NOMO-1 treated with DMSO at 0.1 percent for 48 hours (cell line): Measurements from ENCODE around the gene ADH4.
"Not testable (repeated sequence)": the region's sequence is repeated elsewhere in the genome, so short reads cannot be mapped to it uniquely, and the experiment has no call there.

Source experiments
- DNase-seq: peaks from one replicate; lab custom pipeline; 2025; ENCODE audit not compliant: unreplicated experiment; lab: John Stamatoyannopoulos, UW

Gene ADH4

DNA sequence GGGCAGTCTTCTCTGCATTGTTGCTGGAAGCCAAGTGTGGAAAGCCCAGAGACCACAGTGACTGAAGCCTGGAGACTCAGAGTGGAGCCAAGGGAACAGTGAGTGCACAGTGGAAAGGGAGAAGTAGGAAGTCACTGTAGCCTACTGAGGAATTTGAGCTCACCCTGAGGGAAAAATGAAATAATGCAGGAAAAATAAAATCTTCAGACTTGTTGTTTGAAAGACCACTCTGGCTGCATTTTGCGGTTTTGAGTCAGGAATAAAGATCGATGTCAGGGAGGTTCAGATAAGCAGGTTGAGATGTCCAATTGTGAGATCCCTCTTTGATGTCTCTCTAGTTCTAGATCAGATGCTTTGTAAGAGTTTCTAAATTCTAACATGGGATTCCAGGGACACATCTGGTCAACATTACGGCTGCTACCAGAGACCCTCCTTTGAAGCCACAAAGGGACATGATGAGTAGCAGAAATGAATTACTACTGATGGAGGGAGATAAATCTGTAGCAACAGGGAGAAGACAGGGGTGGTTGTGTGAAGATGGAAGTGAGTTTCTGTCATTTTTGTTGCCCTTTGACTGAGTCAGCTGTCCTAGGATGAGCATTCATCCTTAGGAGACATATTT is 8.4 kb downstream of the ADH4 start:
- no peak for DNase-seq

- DNase-seq = no peak
Observed at GRCh38 chr4:99134586-99134985, 9.5 kb downstream of the ADH4 start.

DNA sequence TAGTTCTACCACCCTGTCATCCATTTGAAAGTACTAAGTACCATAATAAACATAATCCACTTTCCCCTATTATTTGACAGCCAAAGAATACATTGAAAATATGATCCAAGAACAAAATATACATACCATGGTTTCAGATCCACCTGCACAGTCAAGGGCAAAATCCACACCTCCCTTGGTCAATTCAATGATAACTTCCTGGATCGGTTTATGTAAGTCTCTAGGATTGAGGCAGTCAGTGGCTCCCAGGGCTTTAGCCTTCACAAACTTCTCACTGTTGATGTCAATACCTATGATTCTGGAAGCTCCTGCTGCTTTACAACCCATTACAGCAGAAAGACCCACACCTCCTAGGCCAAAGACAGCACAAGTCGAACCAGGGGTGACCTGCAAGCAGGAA is 12.7 kb downstream of the ADH4 start:
- no peak for DNase-seq

DNA sequence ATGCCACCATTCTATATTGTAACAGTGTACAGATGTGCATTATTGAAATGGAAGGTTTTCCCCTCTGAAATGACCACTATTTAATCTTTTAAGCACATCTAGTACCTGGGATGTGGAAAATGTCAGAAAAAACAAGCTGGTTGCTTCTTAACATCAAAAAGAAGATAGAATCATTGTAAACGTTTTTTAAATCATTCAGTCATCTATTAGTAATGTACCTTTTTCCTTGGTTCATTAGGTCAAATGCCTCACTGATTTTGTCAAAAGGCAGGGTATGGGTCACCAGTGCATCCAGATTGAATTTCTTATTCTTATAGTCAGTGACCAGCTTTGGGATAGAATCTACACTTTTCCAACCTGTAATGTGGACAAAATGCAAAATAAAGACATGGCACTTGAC is 17.7 kb downstream of the ADH4 start:
- no peak for DNase-seq

DNA sequence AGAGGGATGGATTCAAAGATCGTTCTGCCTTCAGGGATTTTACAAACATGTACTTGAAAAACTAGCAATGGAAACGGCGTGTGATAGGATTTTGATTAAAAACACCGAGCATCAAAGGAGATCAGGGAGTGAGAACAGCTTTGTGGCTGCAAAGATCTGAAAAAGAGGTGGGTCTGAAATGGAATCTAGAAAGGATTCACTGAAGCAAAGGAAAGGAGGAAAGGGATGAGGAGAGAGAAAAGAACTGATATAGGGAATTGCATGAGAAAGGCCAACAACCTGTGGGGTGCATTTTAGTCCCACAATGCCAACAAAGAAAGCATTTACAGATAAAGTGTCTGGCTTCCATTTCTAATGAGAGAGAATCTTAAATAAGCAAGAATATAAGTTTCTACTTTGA is 23.1 kb downstream of the ADH4 start:
- no peak for DNase-seq

- DNase-seq = no peak
Observed at GRCh38 chr4:99120501-99120900, 23.6 kb downstream of the ADH4 start.

GRCh38 chr4:99117876-99118693 is 26.0 kb downstream of the ADH4 start:
- no peak for DNase-seq

- not testable (repeated sequence) for DNase-seq
Observed at GRCh38 chr4:99117122-99117841, 26.8 kb downstream of the ADH4 start.

DNA sequence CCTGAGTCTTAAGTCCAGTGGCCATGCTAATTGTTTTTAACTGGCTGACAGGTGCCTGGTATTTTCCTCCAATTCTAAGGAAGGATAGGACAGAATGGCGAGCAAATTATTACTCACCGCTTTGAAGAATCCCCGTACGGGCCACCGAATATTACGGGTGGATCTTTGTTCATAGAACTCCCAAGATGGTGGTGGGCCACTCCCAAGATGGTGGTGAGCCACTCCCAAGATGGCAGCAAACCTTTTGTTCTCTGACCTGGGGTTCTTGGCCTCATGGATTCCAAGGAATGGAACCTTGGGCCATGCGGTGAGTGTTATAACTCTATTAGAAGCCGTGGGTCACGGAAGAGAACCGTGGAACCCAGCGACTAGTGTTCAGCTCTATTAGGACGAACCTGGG is 34.8 kb downstream of the ADH4 start:
- not testable (repeated sequence) for DNase-seq

GRCh38 chr4:99104153-99104552 is 39.9 kb downstream of the ADH4 start:
- no peak for DNase-seq

GRCh38 chr4:99103166-99103565 is 40.9 kb downstream of the ADH4 start:
- no peak for DNase-seq

DNA sequence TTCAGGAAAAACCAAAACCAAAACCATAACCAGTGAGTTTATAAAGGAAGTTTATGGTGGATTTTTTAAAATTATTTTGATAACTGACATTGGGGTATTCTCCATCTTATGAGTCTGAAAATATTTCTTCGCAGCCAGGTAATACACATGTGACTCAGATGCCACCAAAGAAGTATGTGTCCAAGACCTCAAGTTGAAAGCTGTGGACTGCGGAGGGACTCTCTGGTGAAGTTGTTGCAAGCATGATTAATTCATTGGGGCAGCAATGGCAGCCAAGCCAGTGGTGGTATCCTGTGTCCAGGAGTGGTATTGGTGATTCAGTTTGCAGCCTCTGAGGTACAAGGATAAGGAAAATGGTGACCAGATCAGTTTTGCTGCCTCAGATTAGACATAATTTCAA is 41.5 kb downstream of the ADH4 start:
- no peak for DNase-seq

DNA sequence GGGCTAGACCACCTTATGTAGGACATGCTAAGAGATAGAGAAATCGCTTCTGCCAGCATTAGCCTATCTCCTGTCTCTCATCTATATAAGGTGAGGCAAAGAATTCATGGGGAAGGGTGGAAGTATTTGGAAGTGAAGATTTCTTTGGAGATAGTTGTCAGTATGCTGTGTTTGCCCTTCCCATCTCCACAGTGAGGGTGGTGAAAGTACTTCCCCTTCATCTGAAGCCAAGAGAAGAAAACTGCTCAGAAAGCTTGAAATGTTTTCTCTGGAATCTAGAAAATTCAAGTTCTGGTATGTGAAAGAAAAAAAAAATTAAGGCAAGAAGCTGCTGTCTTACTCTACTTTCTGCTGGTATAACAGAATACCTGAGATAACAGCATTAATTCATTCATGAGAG is 43.2 kb downstream of the ADH4 start:
- no peak for DNase-seq

DNA sequence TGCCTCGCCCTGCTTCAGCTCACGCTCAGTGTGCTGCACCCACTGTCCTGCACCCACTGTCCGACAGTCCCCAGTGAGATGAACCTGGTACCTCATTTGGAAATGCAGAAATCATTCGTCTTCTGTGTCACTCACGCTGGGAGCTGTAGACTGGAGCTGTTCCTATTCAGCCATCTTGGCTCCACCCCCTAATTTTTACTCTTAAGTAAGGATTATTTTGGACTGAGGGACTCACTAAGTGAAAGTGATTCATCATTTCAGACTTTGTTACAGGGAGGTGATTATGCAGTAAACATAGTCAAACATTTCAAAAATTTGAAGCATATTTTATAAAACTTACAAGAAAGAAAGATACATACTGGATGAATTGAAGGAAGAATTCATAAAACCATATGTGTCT is 44.3 kb downstream of the ADH4 start:
- not testable (repeated sequence) for DNase-seq

- no peak for DNase-seq
Observed at GRCh38 chr4:99099311-99099710, 44.8 kb downstream of the ADH4 start.

- DNase-seq = not testable (repeated sequence)
Observed at GRCh38 chr4:99091841-99092240, 52.3 kb downstream of the ADH4 start.

DNA sequence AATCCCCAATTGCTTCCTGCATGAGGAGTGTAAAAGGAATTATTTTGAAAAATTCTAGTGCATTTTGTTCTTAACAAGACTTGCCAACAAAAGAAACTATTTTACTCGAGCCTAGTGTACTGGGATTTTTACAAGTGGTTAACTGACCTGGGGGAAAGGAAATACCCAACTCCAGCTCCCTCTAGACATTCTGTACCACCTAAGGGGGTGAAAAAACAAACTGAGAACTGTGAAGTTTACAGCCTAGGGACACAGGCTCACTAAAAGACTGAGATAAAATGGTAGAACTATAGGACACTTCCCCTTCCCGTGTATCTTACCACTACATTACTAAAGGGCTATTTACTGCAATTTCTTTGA is 52.9 kb downstream of the ADH4 start:
- DNase-seq = no peak

- DNase-seq = no peak
Observed at GRCh38 chr4:99090481-99091215, 53.4 kb downstream of the ADH4 start.

DNA sequence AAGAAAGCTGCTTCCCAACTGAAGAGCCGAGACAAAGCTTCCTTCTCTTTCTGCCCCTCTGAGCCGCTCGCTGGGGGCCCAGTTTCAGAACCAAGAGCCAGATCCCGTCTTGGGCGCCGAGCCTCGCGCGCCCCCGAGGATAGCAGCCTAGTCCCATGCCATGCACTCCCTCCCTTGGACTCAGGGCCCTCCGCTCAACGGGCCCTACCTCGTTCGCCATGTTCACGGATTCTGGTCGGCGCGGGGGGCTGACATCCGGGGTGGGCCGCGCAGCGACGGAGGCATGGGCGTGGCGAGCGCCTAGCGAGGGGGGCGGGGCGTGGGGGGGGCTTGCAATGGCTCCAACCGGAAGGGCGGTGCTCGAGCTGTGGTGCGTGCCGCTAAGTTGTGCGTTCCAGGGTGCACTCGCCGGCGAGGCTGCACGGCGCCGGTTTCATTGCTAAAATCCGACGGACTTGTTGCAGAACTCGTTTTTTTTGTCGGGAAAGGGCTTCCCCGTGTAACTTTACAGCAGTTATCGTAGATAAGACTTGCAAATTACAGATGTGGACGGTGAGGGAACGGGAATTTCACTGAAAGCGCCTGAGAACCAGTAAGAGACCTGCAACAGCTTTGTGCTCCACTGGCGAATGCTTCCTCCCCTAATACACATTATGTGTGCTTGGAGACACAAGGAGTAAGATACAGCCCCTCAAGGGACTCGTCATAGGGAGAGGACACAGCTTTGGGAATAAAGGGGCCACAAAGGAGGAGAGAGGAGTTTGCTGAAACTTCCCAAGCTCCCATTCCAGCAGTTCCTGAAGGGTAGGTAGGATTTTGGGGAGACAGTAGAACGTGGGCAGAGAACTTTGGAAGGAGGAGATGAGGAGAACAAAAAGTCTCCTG is 55.4 kb downstream of the ADH4 start, which contains the start of gene ADH5:
Gene ADH5 (minus strand): TSS at position 308 of the 885 bp plus-strand sequence. CDS start 88 bp downstream, at position 220.
- peak; percentile 70 for DNase-seq

GRCh38 chr4:99088023-99088449 is 56.1 kb downstream of the ADH4 start:
- DNase-seq = peak; percentile 50
